SK-N-SH (cell line): ENCODE data around the gene CC2D2B. TPM values are rescaled to one million over a fixed set of nuclear protein-coding genes. Genes with fewer than 3 reads are reported as not detected.

Experiments
- CTCF ChIA-PET: fragments of 300-600, 350-600 bp; formaldehyde crosslinking; extraction: SDS; loops from one replicate; lab custom pipeline; 2021; lab: Yijun Ruan, JAX
- POLR2A ChIA-PET: fragments of 350-600 bp; sonication (Branson Sonifier 250); formaldehyde crosslinking; extraction: SDS; loops from one replicate; lab custom pipeline; 2020; ENCODE audit warnings: antibody characterized with exemption, inconsistent platforms; lab: Yijun Ruan, JAX
- DNase-seq: peaks from one replicate; pipeline ENCODE4 v3.0.0; 2012
- H2AFZ ChIP-seq: fragments of 200-600 bp; sonication (generic); 2 replicates; pipeline ENCODE4 v1.8.1; 2016; ENCODE audit warnings: antibody characterized with exemption, mild to moderate bottlenecking, low read depth
- H3F3A ChIP-seq: fragments of 200-600 bp; sonication (generic); replicated peaks from 2 replicates; pipeline ENCODE3; 2016; ENCODE audit warnings: antibody characterized with exemption, mild to moderate bottlenecking; ENCODE audit not compliant: insufficient read depth
- H3K27ac ChIP-seq, 2 experiments: fragments of 200-500 bp in 1 of 2; fragments of 200-600 bp in 1 of 2; sonication (Bioruptor generic) in 1 of 2; sonication (generic), shearing (Covaris generic) in 1 of 2; 2 replicates each; pipeline versions ENCODE4 v1.5.1 to v1.6.1; 2014 to 2016; ENCODE audit warnings: low read depth in 2 of 2, inconsistent platforms in 1 of 2, low read length in 1 of 2, mild to moderate bottlenecking in 1 of 2, mixed read lengths in 1 of 2
- H3K27me3 ChIP-seq: fragments of 200-600 bp; sonication (generic), shearing (Covaris generic); 2 replicates; pipeline ENCODE4 v1.6.1; 2016; ENCODE audit warnings: mixed run types; ENCODE audit not compliant: insufficient read depth
- H3K36me3 ChIP-seq, 2 experiments: fragments of 200-500 bp in 1 of 2; fragments of 200-600 bp in 1 of 2; sonication (Bioruptor generic) in 1 of 2; sonication (generic) in 1 of 2; replicated peaks in 1 of 2; 2 replicates each; pipeline versions ENCODE3 to v1.5.1; 2014 to 2016; ENCODE audit warnings: low read length in 1 of 2, mild to moderate bottlenecking in 1 of 2; ENCODE audit not compliant: insufficient read depth in 2 of 2, control insufficient read depth in 1 of 2
- H3K4me1 ChIP-seq, 2 experiments: fragments of 200-500 bp in 1 of 2; fragments of 200-600 bp in 1 of 2; sonication (Bioruptor generic) in 1 of 2; sonication (generic), shearing (Covaris generic) in 1 of 2; 2 replicates each; pipeline versions ENCODE4 v1.5.1 to v1.6.1; 2014 to 2016; ENCODE audit warnings: low read depth in 1 of 2, low read length in 1 of 2, mixed run types in 1 of 2; ENCODE audit not compliant: insufficient read depth in 2 of 2, control insufficient read depth in 1 of 2
- H3K4me2 ChIP-seq: fragments of 200-600 bp; sonication (generic), shearing (Covaris generic); 2 replicates; pipeline ENCODE4 v1.6.1; 2017; ENCODE audit warnings: mixed run types
- H3K4me3 ChIP-seq, 2 experiments: fragments of 200-500 bp in 1 of 2; fragments of 200-600 bp in 1 of 2; sonication (Bioruptor generic) in 1 of 2; sonication (generic), shearing (Covaris generic) in 1 of 2; 2 replicates each; pipeline versions ENCODE4 v1.5.1 to v1.8.1; 2014 to 2016; ENCODE audit warnings: low read depth in 2 of 2, inconsistent platforms in 1 of 2, low read length in 1 of 2, mild to moderate bottlenecking in 1 of 2, mixed read lengths in 1 of 2, moderate library complexity in 1 of 2
- H3K79me2 ChIP-seq: fragments of 200-600 bp; sonication (generic); 2 replicates; pipeline ENCODE4 v1.8.1; 2017; ENCODE audit warnings: mild to moderate bottlenecking; ENCODE audit not compliant: insufficient read depth
- H3K9ac ChIP-seq: fragments of 200-600 bp; sonication (generic); 2 replicates; pipeline ENCODE4 v1.6.1; 2017; ENCODE audit warnings: mixed run types
- H3K9me2 ChIP-seq: fragments of 200-600 bp; sonication (generic); 2 replicates; pipeline ENCODE4 v1.6.1; 2017; ENCODE audit warnings: mixed run types
- H3K9me3 ChIP-seq: fragments of 200-600 bp; sonication (generic); 2 replicates; pipeline ENCODE4 v1.6.1; 2017; ENCODE audit warnings: mixed run types, mild to moderate bottlenecking, moderate library complexity
- H4K20me1 ChIP-seq: fragments of 200-600 bp; sonication (generic); 2 replicates; pipeline ENCODE4 v1.6.1; 2017; ENCODE audit warnings: mild to moderate bottlenecking, mixed run types; ENCODE audit not compliant: insufficient read depth
- CTCF ChIP-seq: fragments of 200-600 bp; sonication (generic); IDR thresholded peaks from 2 replicates; pipeline ENCODE4 v1.6.1; 2017; ENCODE audit warnings: antibody characterized with exemption, mild to moderate bottlenecking, moderate library complexity
- FOXJ3 ChIP-seq: sonication (generic); formaldehyde crosslinking; IDR thresholded peaks from 2 replicates; pipeline ENCODE4 v1.5.1; 2020; ENCODE audit warnings: mild to moderate bottlenecking, missing genetic modification reagents
- MAX ChIP-seq: IDR thresholded peaks from 2 replicates; pipeline ENCODE4 v1.4.0; 2012; ENCODE audit warnings: low read depth
- RAD21 ChIP-seq: IDR thresholded peaks from 2 replicates; pipeline ENCODE4 v1.6.1; 2012; ENCODE audit warnings: mild to moderate bottlenecking, low read length
- REST ChIP-seq: IDR thresholded peaks from 2 replicates; pipeline ENCODE4 v1.6.1; 2012; ENCODE audit warnings: mild to moderate bottlenecking, low read depth, low read length, moderate library complexity
- SMC3 ChIP-seq: IDR thresholded peaks from 2 replicates; pipeline ENCODE4 v1.6.1; 2012; ENCODE audit warnings: low read depth, low read length, improper control_type of control experiment
- USF1 ChIP-seq: IDR thresholded peaks from 2 replicates; pipeline ENCODE4 v1.4.0; 2012; ENCODE audit warnings: low read depth, borderline replicate concordance
- ZBTB33 ChIP-seq: IDR thresholded peaks from 2 replicates; pipeline ENCODE4 v1.4.0; 2012; ENCODE audit warnings: low read depth, borderline replicate concordance
- WGBS: methylation state at CpG from one replicate; pipeline ENCODE4 v1.1.6; 2017; ENCODE audit warnings: low lambda C conversion rate; 5-methylcytosine and 5-hydroxymethylcytosine counted together
- polyA plus RNA-seq, 3 experiments: library from polyadenylated mRNA; depleted of rRNA; stranded (reverse); fragments of >200 nt; gene quantifications; 2 replicates each; pipeline ENCODE4 v1.2.3, GENCODE V29; 2012
- TF ChIP-seq, protein P1 (sequence below): IDR thresholded peaks from 2 replicates; pipeline ENCODE4; 2012

CC2D2B gene
- polyA plus RNA-seq, 1 of the 3 experiments (the other 2 are of a cell fraction), result not detected

DNA sequence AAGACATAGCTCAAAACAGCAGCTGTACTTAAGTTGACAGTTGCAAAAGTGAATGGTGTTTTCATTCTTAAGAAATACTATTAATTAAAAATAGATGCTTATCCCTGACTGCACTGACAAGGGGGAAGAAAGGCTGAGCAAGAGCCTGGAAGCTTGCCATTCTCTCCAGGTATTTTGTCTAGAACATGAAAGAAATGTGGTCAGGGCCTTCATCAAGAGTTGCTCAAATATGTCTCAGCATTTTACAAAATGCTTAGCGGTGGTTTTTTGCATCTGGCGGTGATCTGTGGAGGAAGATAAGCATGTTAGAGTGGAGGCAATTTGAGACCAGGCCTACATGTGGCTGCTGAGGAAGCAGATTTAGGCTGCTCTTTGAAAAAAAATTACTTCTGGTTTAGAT is 46.4 kb upstream of the CC2D2B start:
- H3K36me3 ChIP-seq, result no peaks in the 10 kb centered on the region
- POLR2A ChIA-PET, result no interaction called here
- no peak overlapping the region; a peak in 1 of 4 replicates for H3K27ac ChIP-seq
- no peak overlapping the region for H3K4me2 ChIP-seq
- no peak for DNase-seq
- TF ChIP-seq USF1 (no peak), REST (no peak), MAX (no peak)
- WGBS, result 68% methylated on average over 2 of the region's 2 CpGs
- no peaks in the 10 kb centered on the region for H3K27me3 ChIP-seq
- H3K9me3 ChIP-seq, result no peaks in the 10 kb centered on the region
- no peak overlapping the region for H3K9ac ChIP-seq
- no peak overlapping the region for H3K4me3 ChIP-seq
- no peaks in the 10 kb centered on the region for H3K79me2 ChIP-seq
- no peaks in the 10 kb centered on the region for H3K9me2 ChIP-seq
- H2AFZ ChIP-seq, result no peak overlapping the region
- H4K20me1 ChIP-seq, result no peaks in the 10 kb centered on the region
- H3F3A ChIP-seq, result no peaks in the 10 kb centered on the region
- CTCF ChIA-PET, result interaction anchor here (0.6 to 2.0 kb wide), 2 partner anchors 136 to 167 kb away, joined by 3 to 9 read pairs; partner anchors contain the start of gene TCTN3
- peaks cover 0 to 10% of the 10 kb centered on the region in 2 experiments; a peak in 2 of 4 replicates for H3K4me1 ChIP-seq

DNA sequence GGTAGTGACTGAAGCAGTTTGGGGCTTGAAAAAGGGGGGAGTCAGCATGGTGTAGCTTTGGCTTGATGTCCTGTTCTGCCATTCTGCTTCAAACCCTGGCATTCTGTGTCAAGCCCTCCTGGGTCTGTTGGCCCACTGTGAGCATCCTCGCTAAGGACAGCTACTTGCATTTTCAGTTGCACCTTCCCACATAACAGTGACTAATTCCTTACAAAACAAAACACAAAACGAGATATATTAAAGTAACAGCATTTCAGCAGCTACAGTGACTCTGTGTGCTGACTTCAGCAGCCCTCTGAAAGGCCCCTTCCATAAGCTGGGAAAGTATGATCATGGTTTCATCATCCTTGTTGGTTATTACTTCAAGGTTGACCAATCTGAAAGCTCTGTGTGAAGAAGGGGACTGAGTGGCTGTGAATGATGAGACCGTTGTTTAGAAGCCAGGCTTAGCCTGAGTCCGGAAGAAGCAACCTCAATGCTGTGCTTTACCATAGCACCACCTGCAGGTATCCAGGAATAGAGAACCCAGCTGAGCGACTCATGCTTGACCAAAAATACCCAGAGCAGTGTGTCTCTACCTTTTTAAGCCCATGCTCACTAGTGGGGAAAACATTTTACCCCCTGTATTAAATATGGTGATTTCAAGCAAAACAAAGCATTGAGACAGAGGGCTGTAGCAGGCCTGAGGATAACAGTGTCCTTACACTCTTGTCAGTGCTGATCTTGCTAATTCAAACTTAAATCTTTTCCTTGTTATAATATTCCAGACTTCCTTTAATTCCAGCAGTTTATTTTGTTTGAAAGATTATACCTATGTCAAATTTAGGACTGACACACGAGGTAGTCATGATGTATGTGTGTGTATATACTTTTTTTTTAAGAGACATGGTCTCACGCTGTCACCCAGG is 42.6 kb upstream of the CC2D2B start:
- DNase-seq, result peak; percentile 35
- H3K9me2 ChIP-seq, result no peaks in the 10 kb centered on the region

More for the DNA sequence above, 42.6 kb upstream of the CC2D2B start:
- Histone ChIP-seq H3K4me1 (peaks cover 0 to 9% of the 10 kb centered on the region in 2 experiments; a peak in 2 of 4 replicates), H4K20me1 (no peaks in the 10 kb centered on the region), H3K27ac (no peak overlapping the region), H3K9me3 (no peaks in the 10 kb centered on the region), H3K79me2 (no peaks in the 10 kb centered on the region), H3K36me3 (no peaks in the 10 kb centered on the region), H3K4me2 (no peak overlapping the region), H3F3A (no peaks in the 10 kb centered on the region), H3K9ac (no peak overlapping the region), H2AFZ (no peak overlapping the region), H3K27me3 (no peaks in the 10 kb centered on the region), H3K4me3 (no peak overlapping the region; a peak in 1 of 4 replicates)
- ChIA-PET CTCF (interaction anchor here (0.6 to 1.6 kb wide), 12 partner anchors 20 to 491 kb away, joined by 3 to 16 read pairs (median 3); partner anchors contain the start of gene TCTN3), POLR2A (no interaction called here)
- TF ChIP-seq ZBTB33, result no peak
- TF ChIP-seq FOXJ3 (CRISPR knock-in tag), result no peak
- TF ChIP-seq SMC3, result peak; percentile 38; the same call in 1 of the 2 replicates
- TF ChIP-seq, protein P1, sequence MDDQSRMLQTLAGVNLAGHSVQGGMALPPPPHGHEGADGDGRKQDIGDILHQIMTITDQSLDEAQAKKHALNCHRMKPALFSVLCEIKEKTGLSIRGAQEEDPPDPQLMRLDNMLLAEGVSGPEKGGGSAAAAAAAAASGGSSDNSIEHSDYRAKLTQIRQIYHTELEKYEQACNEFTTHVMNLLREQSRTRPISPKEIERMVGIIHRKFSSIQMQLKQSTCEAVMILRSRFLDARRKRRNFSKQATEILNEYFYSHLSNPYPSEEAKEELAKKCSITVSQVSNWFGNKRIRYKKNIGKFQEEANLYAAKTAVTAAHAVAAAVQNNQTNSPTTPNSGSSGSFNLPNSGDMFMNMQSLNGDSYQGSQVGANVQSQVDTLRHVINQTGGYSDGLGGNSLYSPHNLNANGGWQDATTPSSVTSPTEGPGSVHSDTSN, result no peak
- TF ChIP-seq CTCF, result peak; percentile 62
- TF ChIP-seq RAD21, result peak; percentile 66
- 64% methylated on average over 7 of the region's 7 CpGs for WGBS
